Duodenal mucosa (tissue), 2 donors: ENCODE measurements around the gene BMPR1B.

Experiments
- H3K27ac ChIP-seq: one replicate; pipeline ENCODE4 v1.7.0; 2013; ENCODE audit warnings: low read depth, low read length
- H3K27me3 ChIP-seq, 2 donors: one replicate each; pipeline ENCODE4 v1.7.0; 2013; ENCODE audit warnings: low read length in 2 of 2, control low read depth in 1 of 2; ENCODE audit not compliant: insufficient read depth in 2 of 2, control insufficient read depth in 1 of 2
- H3K36me3 ChIP-seq, 2 donors: one replicate each; pipeline ENCODE4 v1.7.0; 2013; ENCODE audit warnings: low read length in 2 of 2, control low read depth in 1 of 2; ENCODE audit not compliant: insufficient read depth in 2 of 2, control insufficient read depth in 1 of 2
- H3K4me1 ChIP-seq, 2 donors: one replicate each; pipeline ENCODE4 v1.7.0; 2013; ENCODE audit warnings: low read length in 2 of 2, control low read depth in 1 of 2; ENCODE audit not compliant: insufficient read depth in 2 of 2, control insufficient read depth in 1 of 2
- H3K4me3 ChIP-seq, 2 donors: one replicate each; pipeline ENCODE4 v1.7.0; 2013; ENCODE audit warnings: low read length in 2 of 2, low read depth in 1 of 2
- H3K9ac ChIP-seq, 2 donors: one replicate each; pipeline ENCODE4 v1.7.0; 2013; ENCODE audit warnings: low read length in 2 of 2, low read depth in 1 of 2
- H3K9me3 ChIP-seq, 2 donors: one replicate each; pipeline ENCODE4 v1.7.0; 2013; ENCODE audit warnings: low read length in 2 of 2, control low read depth in 1 of 2; ENCODE audit not compliant: control insufficient read depth in 1 of 2

BMPR1B gene

GRCh38 chr4:95004912-95005311 lies 247.2 kb downstream of the BMPR1B start:
- Histone ChIP-seq H3K27me3 (no peaks in the 10 kb centered on the region), H3K36me3 (no peaks in the 10 kb centered on the region), H3K4me3 (no peak overlapping the region), H3K4me1 (no peaks in the 10 kb centered on the region), H3K9ac (no peak overlapping the region), H3K9me3 (no peaks in the 10 kb centered on the region), H3K27ac (no peak overlapping the region)

- H3K27me3 ChIP-seq: no peaks in the 10 kb centered on the region
- no peak overlapping the region for H3K27ac ChIP-seq
- H3K9me3 ChIP-seq: no peaks in the 10 kb centered on the region
- no peak overlapping the region for H3K4me3 ChIP-seq
- H3K36me3 ChIP-seq: no peaks in the 10 kb centered on the region
- H3K4me1 ChIP-seq: no peaks in the 10 kb centered on the region
- H3K9ac ChIP-seq: no peak overlapping the region
Observed at GRCh38 chr4:95007998-95008397, 250.2 kb downstream of the BMPR1B start.

- Histone ChIP-seq H3K9ac (no peak overlapping the region), H3K27ac (no peak overlapping the region), H3K36me3 (no peaks in the 10 kb centered on the region), H3K4me1 (no peaks in the 10 kb centered on the region), H3K27me3 (no peaks in the 10 kb centered on the region), H3K9me3 (no peaks in the 10 kb centered on the region), H3K4me3 (no peak overlapping the region)
Observed at GRCh38 chr4:95013236-95013635, 255.5 kb downstream of the BMPR1B start.

GRCh38 chr4:95014068-95014467 lies 256.3 kb downstream of the BMPR1B start:
- H3K36me3 ChIP-seq: no peaks in the 10 kb centered on the region
- no peak overlapping the region for H3K9ac ChIP-seq
- H3K4me3 ChIP-seq: no peak overlapping the region
- H3K27me3 ChIP-seq: no peaks in the 10 kb centered on the region
- no peaks in the 10 kb centered on the region for H3K9me3 ChIP-seq
- no peak overlapping the region for H3K27ac ChIP-seq
- H3K4me1 ChIP-seq: no peaks in the 10 kb centered on the region

- H3K4me1 ChIP-seq: no peaks in the 10 kb centered on the region
Observed at GRCh38 chr4:95017305-95018064, 259.7 kb downstream of the BMPR1B start.

GRCh38 chr4:95018785-95019184 lies 261.0 kb downstream of the BMPR1B start:
- no peak overlapping the region for H3K27ac ChIP-seq
- H3K36me3 ChIP-seq: no peaks in the 10 kb centered on the region
- H3K4me3 ChIP-seq: no peak overlapping the region
- no peaks in the 10 kb centered on the region for H3K27me3 ChIP-seq
- no peak overlapping the region for H3K9ac ChIP-seq
- H3K4me1 ChIP-seq: no peaks in the 10 kb centered on the region
- no peaks in the 10 kb centered on the region for H3K9me3 ChIP-seq

More at GRCh38 chr4:95017305-95018064, 259.7 kb downstream of the BMPR1B start:
- Histone ChIP-seq H3K4me3 (no peak overlapping the region), H3K9ac (no peak overlapping the region), H3K36me3 (no peaks in the 10 kb centered on the region), H3K9me3 (no peaks in the 10 kb centered on the region), H3K27me3 (no peaks in the 10 kb centered on the region), H3K27ac (no peak overlapping the region)

- Histone ChIP-seq H3K4me1 (no peaks in the 10 kb centered on the region), H3K9me3 (no peaks in the 10 kb centered on the region), H3K4me3 (no peak overlapping the region), H3K36me3 (no peaks in the 10 kb centered on the region), H3K27me3 (no peaks in the 10 kb centered on the region), H3K27ac (no peak overlapping the region), H3K9ac (no peak overlapping the region)
Observed at GRCh38 chr4:95020521-95020920, 262.8 kb downstream of the BMPR1B start.

GRCh38 chr4:95021099-95021498 lies 263.3 kb downstream of the BMPR1B start:
- Histone ChIP-seq H3K36me3 (no peaks in the 10 kb centered on the region), H3K4me3 (no peak overlapping the region), H3K9ac (no peak overlapping the region), H3K9me3 (no peaks in the 10 kb centered on the region), H3K27me3 (no peaks in the 10 kb centered on the region), H3K27ac (no peak overlapping the region), H3K4me1 (no peaks in the 10 kb centered on the region)

- H3K4me3 ChIP-seq: no peak overlapping the region
Observed at GRCh38 chr4:95023110-95023509, 265.4 kb downstream of the BMPR1B start.

GRCh38 chr4:95027905-95028618 lies 270.3 kb downstream of the BMPR1B start:
- no peaks in the 10 kb centered on the region for H3K9me3 ChIP-seq
- no peak overlapping the region for H3K4me3 ChIP-seq
- H3K27ac ChIP-seq: no peak overlapping the region
- no peaks in the 10 kb centered on the region for H3K27me3 ChIP-seq
- H3K4me1 ChIP-seq: no peaks in the 10 kb centered on the region
- no peak overlapping the region for H3K9ac ChIP-seq
- H3K36me3 ChIP-seq: no peaks in the 10 kb centered on the region

More at GRCh38 chr4:95023110-95023509, 265.4 kb downstream of the BMPR1B start:
- H3K27me3 ChIP-seq: no peaks in the 10 kb centered on the region
- H3K9ac ChIP-seq: no peak overlapping the region
- H3K9me3 ChIP-seq: no peaks in the 10 kb centered on the region
- H3K27ac ChIP-seq: no peak overlapping the region
- no peaks in the 10 kb centered on the region for H3K4me1 ChIP-seq
- no peaks in the 10 kb centered on the region for H3K36me3 ChIP-seq
